ENCODE data around the gene EML4. TPM values are rescaled to one million over a fixed set of nuclear protein-coding genes. Genes with fewer than 3 reads are reported as not detected.

The EML4 gene
- total and polyA plus RNA-seq, 2 of the 13 experiments (the other 11 are each of a cell fraction or from before 2014, with no cell fraction given) = 243 to 476 TPM

- POLR2A ChIA-PET = interaction anchor here (4.8 kb wide), 1 partner anchor 52 kb away, joined by 35 read pairs; no protein-coding TSS in a partner anchor
- in situ Hi-C loops (cut with HindIII; ENCODE audit: extremely low pct_ligation_motif_present, low pct_unique_long_range_greater_than_20kb) = loop anchor here (25.0 kb wide), 1 partner anchor 327 kb away; no protein-coding TSS in a partner anchor
Measured at GRCh38 chr2:42189235-42189566, 20.0 kb downstream of the EML4 start.

More at GRCh38 chr2:42189235-42189566, 20.0 kb downstream of the EML4 start:
- Histone ChIP-seq H3K4me1 (ENCODE audit: insufficient read depth, low read length) (peaks cover 100% of the 10 kb centered on the region), H3K27ac (ENCODE audit: extremely low read length, insufficient read depth, low read length) (peak overlapping the region; percentile 98), H3K9ac (ENCODE audit: insufficient read depth, low read depth, low read length) (peak overlapping the region; percentile 7; the same call in 1 of the 2 replicates), H3K79me2 (ENCODE audit: insufficient read depth, low read length) (peaks cover 100% of the 10 kb centered on the region), H3K36me3 (replicated peaks in 1 of 2; ENCODE audit: control insufficient read depth in 1 of 2, insufficient read depth in 2 of 2, low read length in 2 of 2) (peaks cover 2 to 22% of the 10 kb centered on the region in 2 experiments; a peak in 3 of 5 replicates), H3K4me3 (replicated peaks in 1 of 3; ENCODE audit: insufficient read depth in 1 of 3, low read depth in 2 of 3, low read length in 3 of 3) (no peak overlapping the region; a peak in 2 of 6 replicates), H4K20me1 (ENCODE audit: insufficient read depth, low read length) (peaks cover 83% of the 10 kb centered on the region), H3K9me3 (ENCODE audit: low read length) (no peaks in the 10 kb centered on the region), H2AFZ (ENCODE audit: low read length) (no peak overlapping the region), H3K27me3 (ENCODE audit: control insufficient read depth in 1 of 2, insufficient read depth in 2 of 2, low read length in 2 of 2) (no peaks in the 10 kb centered on the region), H3K4me2 (ENCODE audit: low read depth, low read length) (peak overlapping the region; percentile 76; the same call in 1 of the 2 replicates)
- intact Hi-C loops (cut with micrococcal nuclease; ENCODE audit: unreplicated experiment) = no loop called here
- no TSS peak for BruUV-seq (replicated peaks)
- TF ChIP-seq TEAD3 (CRISPR knock-in tag; optimal IDR thresholded peaks at IDR 0.05; ENCODE audit: borderline replicate concordance) (peak; percentile 35), ETV5 (CRISPR knock-in tag; IDR thresholded peaks at IDR 0.05; ENCODE audit: borderline replicate concordance) (no peak), SCMH1 (CRISPR knock-in tag; IDR thresholded peaks at IDR 0.05; ENCODE audit: borderline replicate concordance) (no peak), ZNF781 (CRISPR knock-in tag; IDR thresholded peaks at IDR 0.05; ENCODE audit: borderline replicate concordance, not compliant biosample characterization) (peak; percentile 32), HNRNPLL (IDR thresholded peaks at IDR 0.05; ENCODE audit: low read depth, low read length, poor library complexity, severe bottlenecking) (no peak), ZMYM2 (CRISPR knock-in tag; IDR thresholded peaks at IDR 0.05) (0 out of 2 replicates have a peak, but pooled peaks have one; percentile 55), GZF1 (CRISPR knock-in tag; IDR thresholded peaks at IDR 0.05) (0 out of 2 replicates have a peak, but pooled peaks have one; percentile 20), MBD4 (IDR thresholded peaks at IDR 0.05; ENCODE audit: borderline replicate concordance, low read length) (0 out of 2 replicates have a peak, but pooled peaks have one; percentile 41), RBM22 (optimal IDR thresholded peaks at IDR 0.05; ENCODE audit: low read length) (peak; percentile 97), SSRP1 (CRISPR knock-in tag; IDR thresholded peaks at IDR 0.05) (0 out of 2 replicates have a peak, but pooled peaks have one; percentile 39)
- TF ChIP-seq, protein P1, sequence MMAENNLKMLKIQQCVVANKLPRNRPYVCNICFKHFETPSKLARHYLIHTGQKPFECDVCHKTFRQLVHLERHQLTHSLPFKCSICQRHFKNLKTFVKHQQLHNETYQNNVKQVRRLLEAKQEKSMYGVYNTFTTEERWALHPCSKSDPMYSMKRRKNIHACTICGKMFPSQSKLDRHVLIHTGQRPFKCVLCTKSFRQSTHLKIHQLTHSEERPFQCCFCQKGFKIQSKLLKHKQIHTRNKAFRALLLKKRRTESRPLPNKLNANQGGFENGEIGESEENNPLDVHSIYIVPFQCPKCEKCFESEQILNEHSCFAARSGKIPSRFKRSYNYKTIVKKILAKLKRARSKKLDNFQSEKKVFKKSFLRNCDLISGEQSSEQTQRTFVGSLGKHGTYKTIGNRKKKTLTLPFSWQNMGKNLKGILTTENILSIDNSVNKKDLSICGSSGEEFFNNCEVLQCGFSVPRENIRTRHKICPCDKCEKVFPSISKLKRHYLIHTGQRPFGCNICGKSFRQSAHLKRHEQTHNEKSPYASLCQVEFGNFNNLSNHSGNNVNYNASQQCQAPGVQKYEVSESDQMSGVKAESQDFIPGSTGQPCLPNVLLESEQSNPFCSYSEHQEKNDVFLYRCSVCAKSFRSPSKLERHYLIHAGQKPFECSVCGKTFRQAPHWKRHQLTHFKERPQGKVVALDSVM (CRISPR knock-in tag; IDR thresholded peaks at IDR 0.05) = peak; percentile 79; the same call in 1 of the 2 replicates
- FAIRE-seq (no peak), DNase-seq (ENCODE audit: low spot score) (no peak), ATAC-seq (no peak)
- CTCF ChIA-PET (ENCODE audit: low intra/inter-chr PET ratio, low total read pairs) = no interaction called here
- 58% methylated on average over 2 of the region's 2 CpGs for WGBS (ENCODE audit: low lambda C conversion rate)

All from HepG2 (cell line).